ENCODE results near the gene UNC13D.

The UNC13D gene

GRCh38 chr17:75838410-75838809, 5.8 kb downstream of the UNC13D start (continued):
- no peak for TF ChIP-seq PATZ1 (CRISPR knock-in tag; IDR thresholded peaks at IDR 0.05; ENCODE audit: borderline replicate concordance)

GRCh38 chr17:75837899-75838298, 6.3 kb downstream of the UNC13D start:
- no peak for ATAC-seq
- TF ChIP-seq CSRNP3 (CRISPR knock-in tag; IDR thresholded peaks at IDR 0.05) (no peak), ZNF70 (CRISPR knock-in tag; IDR thresholded peaks at IDR 0.05) (no peak), ZC3H10 (CRISPR knock-in tag; IDR thresholded peaks at IDR 0.05) (no peak)

GRCh38 chr17:75836605-75837004, 7.6 kb downstream of the UNC13D start:
- ATAC-seq, result no peak
- TF ChIP-seq OSR1 (CRISPR knock-in tag; IDR thresholded peaks at IDR 0.05), result no peak
- no peak for TF ChIP-seq GLIS3 (CRISPR knock-in tag; IDR thresholded peaks at IDR 0.05)
- TF ChIP-seq BACH2 (CRISPR knock-in tag; IDR thresholded peaks at IDR 0.05; ENCODE audit: borderline replicate concordance), result no peak
- TF ChIP-seq ZFP3 (CRISPR knock-in tag; IDR thresholded peaks at IDR 0.05), result no peak
- no peak for TF ChIP-seq PPARA (CRISPR knock-in tag; IDR thresholded peaks at IDR 0.05; ENCODE audit: borderline replicate concordance)
- TF ChIP-seq ZNF565 (CRISPR knock-in tag; conservative IDR thresholded peaks at IDR 0.05; ENCODE audit: low read depth), result no peak
- TF ChIP-seq PATZ1 (CRISPR knock-in tag; IDR thresholded peaks at IDR 0.05; ENCODE audit: borderline replicate concordance), result no peak
- no peak for TF ChIP-seq ZNF70 (CRISPR knock-in tag; IDR thresholded peaks at IDR 0.05)
- no peak for TF ChIP-seq TCF4 (CRISPR knock-in tag; IDR thresholded peaks at IDR 0.05; ENCODE audit: borderline replicate concordance)
- no peak for TF ChIP-seq SNAI2 (CRISPR knock-in tag; IDR thresholded peaks at IDR 0.05)
- no peak for TF ChIP-seq ZNF8 (CRISPR knock-in tag; IDR thresholded peaks at IDR 0.05)
- TF ChIP-seq TOX (CRISPR knock-in tag; IDR thresholded peaks at IDR 0.05; ENCODE audit: borderline replicate concordance), result no peak
- no peak for TF ChIP-seq TSHZ2 (CRISPR knock-in tag; IDR thresholded peaks at IDR 0.05)
- TF ChIP-seq POU6F1 (CRISPR knock-in tag; IDR thresholded peaks at IDR 0.05; ENCODE audit: borderline replicate concordance, low read depth), result no peak
- no peak for TF ChIP-seq CREB5 (CRISPR knock-in tag; IDR thresholded peaks at IDR 0.05; ENCODE audit: low read depth)
- TF ChIP-seq ARNTL (CRISPR knock-in tag; IDR thresholded peaks at IDR 0.05; ENCODE audit: borderline replicate concordance, low read depth), result no peak
- no peak for TF ChIP-seq ZC3H10 (CRISPR knock-in tag; IDR thresholded peaks at IDR 0.05)
- TF ChIP-seq ESRRG (CRISPR knock-in tag; IDR thresholded peaks at IDR 0.05), result no peak
- no peak for TF ChIP-seq ISL1 (CRISPR knock-in tag; IDR thresholded peaks at IDR 0.05)

Data from SK-N-SH treated with all-trans-retinoic acid at 6 μM for 48 hours (cell line).